Measurements from ENCODE around the gene SLC9A3. TPM values are rescaled to one million over a fixed set of nuclear protein-coding genes. Genes with fewer than 3 reads are reported as not detected.

SLC9A3 gene
- polyA plus RNA-seq, 6 donors from 2014 or later: 0.84 to 2.1 (median 1.6) TPM

GRCh38 chr5:453725-454481 is 70.3 kb downstream of the SLC9A3 start:
- Mint-ChIP-seq H3K36me3 (peaks cover 59 to 63% of the 10 kb centered on the region in 2 donors), H3K9me3 (peaks cover 5 to 21% (median 16%) of the 10 kb centered on the region in 7 donors), H3K4me1 (peaks cover 0 to 18% (median 16%) of the 10 kb centered on the region in 3 donors), H3K27ac (peak overlapping the region in 1 of 6 donors; percentile 37), H3K4me3 (peak overlapping the region in 1 of 8 donors; percentile 6), H3K27me3 (no peaks in the 10 kb centered on the region)
- DNase-seq: no peak
- no peak for ATAC-seq (ENCODE audit: low read depth in 2 of 2)

- Mint-ChIP-seq H3K4me1 (peaks cover 8 to 23% (median 20%) of the 10 kb centered on the region in 3 donors), H3K27me3 (peaks cover 0 to 5% (median 0%) of the 10 kb centered on the region in 3 donors), H3K27ac (peak overlapping the region in 2 of 6 donors; percentile 44 to 65), H3K9me3 (peaks cover 5 to 21% (median 16%) of the 10 kb centered on the region in 7 donors), H3K36me3 (peaks cover 63 to 66% of the 10 kb centered on the region in 2 donors), H3K4me3 (peak overlapping the region in 1 of 8 donors; percentile 55)
- DNase-seq: no peak
- ATAC-seq (ENCODE audit: low read depth in 2 of 2): no peak
Observed at GRCh38 chr5:452978-453710, 71.1 kb downstream of the SLC9A3 start.

DNA sequence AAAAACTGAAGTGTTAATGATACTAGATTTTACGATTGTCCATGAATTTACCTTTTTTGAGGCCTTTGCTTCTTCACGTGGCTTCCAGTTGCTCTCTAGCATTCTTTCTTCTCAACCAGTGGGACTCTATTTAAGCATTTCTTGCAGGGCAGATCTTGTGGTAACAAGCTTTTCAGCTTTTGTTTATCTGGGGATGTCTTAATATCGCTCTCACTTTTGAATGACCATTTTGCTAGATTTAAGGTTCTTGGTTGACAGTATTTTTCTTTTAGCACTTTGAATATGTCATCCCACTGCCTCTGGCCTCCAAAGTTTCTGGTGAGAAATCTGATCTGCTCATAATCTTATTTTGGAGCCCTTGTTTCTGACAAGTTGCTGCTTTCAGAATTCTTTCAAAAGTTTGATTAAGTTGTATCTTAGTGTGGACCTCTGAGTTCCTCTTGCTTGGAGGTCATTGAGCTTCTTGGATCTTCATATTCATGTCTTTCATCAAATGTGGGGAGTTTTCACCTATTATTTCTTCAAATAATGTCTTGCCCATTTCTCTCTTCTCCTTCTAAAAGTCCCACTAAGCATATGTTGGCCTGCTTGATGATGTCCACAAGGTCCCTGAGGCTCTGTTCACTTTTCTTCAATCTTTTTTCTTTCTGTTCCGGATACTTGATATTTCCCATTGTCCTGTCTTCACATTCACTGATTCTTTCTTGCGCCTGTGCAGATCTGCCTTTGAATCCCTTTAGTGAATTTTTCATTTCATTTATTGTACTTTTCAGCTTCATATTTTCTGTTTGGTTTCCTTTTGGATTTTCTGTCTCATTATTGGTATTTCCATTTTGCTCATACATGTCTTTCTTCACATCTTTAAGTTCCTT is 72.4 kb downstream of the SLC9A3 start:
- ATAC-seq (ENCODE audit: low read depth in 2 of 2): no peak
- DNase-seq: no peak
- H3K9me3 Mint-ChIP-seq: peaks cover 5 to 21% (median 16%) of the 10 kb centered on the region in 7 donors
- peaks cover 0 to 5% (median 0%) of the 10 kb centered on the region in 3 donors for H3K27me3 Mint-ChIP-seq
- peaks cover 16 to 25% (median 25%) of the 10 kb centered on the region in 3 donors for H3K4me1 Mint-ChIP-seq
- H3K4me3 Mint-ChIP-seq: no peak overlapping the region
- peaks cover 62 to 71% of the 10 kb centered on the region in 2 donors for H3K36me3 Mint-ChIP-seq
- H3K27ac Mint-ChIP-seq: peak overlapping the region in 2 of 6 donors; percentile 18 to 29

GRCh38 chr5:449151-449550 is 75.1 kb downstream of the SLC9A3 start:
- peaks cover 0 to 12% (median 0%) of the 10 kb centered on the region in 3 donors for H3K27me3 Mint-ChIP-seq
- no peak overlapping the region for H3K27ac Mint-ChIP-seq
- H3K4me3 Mint-ChIP-seq: peak overlapping the region in 1 of 8 donors; percentile 47
- DNase-seq: no peak
- peaks cover 59 to 68% of the 10 kb centered on the region in 2 donors for H3K36me3 Mint-ChIP-seq
- no peak for ATAC-seq (ENCODE audit: low read depth in 2 of 2)
- H3K9me3 Mint-ChIP-seq: peaks cover 5 to 21% (median 16%) of the 10 kb centered on the region in 7 donors
- peaks cover 36 to 39% (median 36%) of the 10 kb centered on the region in 3 donors for H3K4me1 Mint-ChIP-seq

- H3K27ac Mint-ChIP-seq: peak overlapping the region in 1 of 6 donors; percentile 80
- ATAC-seq (ENCODE audit: low read depth in 2 of 2) (no peak), DNase-seq (no peak)
- peaks cover 55 to 64% of the 10 kb centered on the region in 2 donors for H3K36me3 Mint-ChIP-seq
- peak overlapping the region in 1 of 8 donors; percentile 48 for H3K4me3 Mint-ChIP-seq
- H3K9me3 Mint-ChIP-seq: peaks cover 5 to 21% (median 16%) of the 10 kb centered on the region in 7 donors
- H3K27me3 Mint-ChIP-seq: peaks cover 0 to 12% (median 0%) of the 10 kb centered on the region in 3 donors
- H3K4me1 Mint-ChIP-seq: peaks cover 37 to 40% (median 38%) of the 10 kb centered on the region in 3 donors
Observed at GRCh38 chr5:448766-449090, 75.5 kb downstream of the SLC9A3 start.

GRCh38 chr5:448061-448765 is 76.0 kb downstream of the SLC9A3 start:
- ATAC-seq (ENCODE audit: low read depth in 2 of 2) (peak in 1 of 2 donors; percentile 78), DNase-seq (no peak)
- Mint-ChIP-seq H3K9me3 (peaks cover 5 to 21% (median 16%) of the 10 kb centered on the region in 7 donors), H3K4me1 (peaks cover 37 to 43% (median 41%) of the 10 kb centered on the region in 3 donors), H3K36me3 (peaks cover 49 to 58% of the 10 kb centered on the region in 2 donors), H3K27me3 (peaks cover 0 to 12% (median 0%) of the 10 kb centered on the region in 3 donors), H3K4me3 (peak overlapping the region in 3 of 8 donors; percentile 48 to 69 (median 60)), H3K27ac (peak overlapping the region in 1 of 6 donors; percentile 80)

- H3K27me3 Mint-ChIP-seq: peaks cover 0 to 12% (median 0%) of the 10 kb centered on the region in 3 donors
- peaks cover 44 to 51% of the 10 kb centered on the region in 2 donors for H3K36me3 Mint-ChIP-seq
- peaks cover 34 to 46% (median 43%) of the 10 kb centered on the region in 3 donors for H3K4me1 Mint-ChIP-seq
- ATAC-seq (ENCODE audit: low read depth in 2 of 2): no peak
- H3K9me3 Mint-ChIP-seq: peaks cover 5 to 17% (median 14%) of the 10 kb centered on the region in 7 donors
- no peak overlapping the region for H3K4me3 Mint-ChIP-seq
- DNase-seq: no peak
- H3K27ac Mint-ChIP-seq: no peak overlapping the region
Observed at GRCh38 chr5:447501-447900, 76.7 kb downstream of the SLC9A3 start.

DNA sequence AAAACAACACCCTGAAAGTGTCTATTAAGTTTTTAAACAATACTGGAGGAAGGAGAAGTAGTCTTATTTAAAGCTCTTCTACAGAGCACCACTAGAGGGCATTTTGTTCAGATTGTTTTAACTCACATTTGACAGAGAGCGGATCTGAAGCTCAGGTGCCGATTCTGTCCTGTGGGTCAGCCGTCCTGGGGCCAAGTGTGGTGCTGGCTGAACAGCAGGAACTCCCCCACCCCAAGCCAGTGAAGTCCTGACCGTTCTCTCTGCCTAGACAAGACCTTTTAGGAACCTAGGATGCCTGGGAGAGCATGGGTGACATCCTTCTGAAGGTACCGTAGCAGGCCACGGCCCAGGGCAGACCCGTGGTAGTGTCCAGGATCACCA is 77.4 kb downstream of the SLC9A3 start:
- DNase-seq: peak; percentile 36
- Mint-ChIP-seq H3K9me3 (peaks cover under 1 to 11% (median 7%) of the 10 kb centered on the region in 7 donors), H3K4me3 (peak overlapping the region in 4 of 8 donors; percentile 29 to 80 (median 62)), H3K27ac (peak overlapping the region in 4 of 6 donors; percentile 15 to 48 (median 39)), H3K36me3 (peaks cover 38 to 45% of the 10 kb centered on the region in 2 donors), H3K27me3 (peaks cover 0 to 12% (median 0%) of the 10 kb centered on the region in 3 donors), H3K4me1 (peaks cover 40 to 49% (median 47%) of the 10 kb centered on the region in 3 donors)
- peak; percentile 24 to 42 for ATAC-seq (ENCODE audit: low read depth in 2 of 2)

- Mint-ChIP-seq H3K36me3 (peaks cover 32 to 39% of the 10 kb centered on the region in 2 donors), H3K9me3 (peaks cover 0 to 5% (median 2%) of the 10 kb centered on the region in 7 donors), H3K4me1 (peaks cover 41 to 49% (median 47%) of the 10 kb centered on the region in 3 donors), H3K27ac (peak overlapping the region in 4 of 6 donors; percentile 15 to 48 (median 39)), H3K4me3 (peak overlapping the region in 4 of 8 donors; percentile 29 to 80 (median 68)), H3K27me3 (peaks cover 0 to 12% (median 0%) of the 10 kb centered on the region in 3 donors)
- ATAC-seq (ENCODE audit: low read depth in 2 of 2) (no peak), DNase-seq (no peak)
Observed at GRCh38 chr5:446066-446882, 78.0 kb downstream of the SLC9A3 start.

- H3K4me3 Mint-ChIP-seq: peak overlapping the region in 4 of 8 donors; percentile 22 to 78 (median 48)
- DNase-seq (no peak), ATAC-seq (ENCODE audit: low read depth in 2 of 2) (no peak)
- H3K4me1 Mint-ChIP-seq: peaks cover 45 to 49% (median 47%) of the 10 kb centered on the region in 3 donors
- peaks cover 0 to 12% (median 0%) of the 10 kb centered on the region in 3 donors for H3K27me3 Mint-ChIP-seq
- H3K27ac Mint-ChIP-seq: peak overlapping the region in 2 of 6 donors; percentile 33 to 39
- peaks cover 25 to 32% of the 10 kb centered on the region in 2 donors for H3K36me3 Mint-ChIP-seq
- H3K9me3 Mint-ChIP-seq: no peaks in the 10 kb centered on the region
Observed at GRCh38 chr5:445591-445990, 78.7 kb downstream of the SLC9A3 start.

GRCh38 chr5:444226-444625 is 80.0 kb downstream of the SLC9A3 start:
- H3K9me3 Mint-ChIP-seq: no peaks in the 10 kb centered on the region
- ATAC-seq (ENCODE audit: low read depth in 2 of 2) (no peak), DNase-seq (no peak)
- peaks cover 12 to 19% of the 10 kb centered on the region in 2 donors for H3K36me3 Mint-ChIP-seq
- peaks cover 41 to 49% (median 42%) of the 10 kb centered on the region in 3 donors for H3K4me1 Mint-ChIP-seq
- peak overlapping the region; percentile 84 to 98 (median 92) for H3K4me3 Mint-ChIP-seq
- H3K27ac Mint-ChIP-seq: peak overlapping the region; percentile 6 to 93 (median 73)
- peaks cover 0 to 12% (median 0%) of the 10 kb centered on the region in 3 donors for H3K27me3 Mint-ChIP-seq
